CD4-positive, alpha-beta T cell treated with Interferon alpha-2 for 1 hour (primary cell): ENCODE measurements around the gene DHDH.
"Not testable (repeated sequence)": the region's sequence is repeated elsewhere in the genome, so short reads cannot be mapped to it uniquely, and the experiment has no call there.

Experiments
- DNase-seq, 2 donors: peaks; one replicate each; pipeline ENCODE4 v3.0.0-alpha.2; 2020 to 2022

Gene DHDH

DNA sequence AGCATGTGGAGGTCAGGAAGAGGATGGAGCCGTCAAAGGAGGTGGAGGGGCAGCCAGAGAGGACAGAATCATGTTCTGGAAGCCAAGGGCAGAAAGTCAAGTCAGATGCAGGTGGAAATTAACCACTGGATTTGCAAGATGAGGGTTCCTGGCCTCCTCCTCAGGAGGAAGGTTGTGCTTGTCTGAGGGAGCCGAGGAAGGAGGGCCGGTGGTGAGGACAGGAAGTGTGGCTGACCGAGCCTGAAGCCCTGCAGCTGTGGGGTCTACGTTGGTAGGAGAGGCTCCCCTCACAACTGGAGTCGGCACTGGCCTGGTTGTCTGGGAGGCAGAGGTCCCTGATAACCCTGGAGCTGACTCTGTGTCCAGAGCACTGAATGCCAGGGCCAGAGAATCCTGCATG, 15.4 kb upstream of the DHDH start:
- no peak for DNase-seq

DNA sequence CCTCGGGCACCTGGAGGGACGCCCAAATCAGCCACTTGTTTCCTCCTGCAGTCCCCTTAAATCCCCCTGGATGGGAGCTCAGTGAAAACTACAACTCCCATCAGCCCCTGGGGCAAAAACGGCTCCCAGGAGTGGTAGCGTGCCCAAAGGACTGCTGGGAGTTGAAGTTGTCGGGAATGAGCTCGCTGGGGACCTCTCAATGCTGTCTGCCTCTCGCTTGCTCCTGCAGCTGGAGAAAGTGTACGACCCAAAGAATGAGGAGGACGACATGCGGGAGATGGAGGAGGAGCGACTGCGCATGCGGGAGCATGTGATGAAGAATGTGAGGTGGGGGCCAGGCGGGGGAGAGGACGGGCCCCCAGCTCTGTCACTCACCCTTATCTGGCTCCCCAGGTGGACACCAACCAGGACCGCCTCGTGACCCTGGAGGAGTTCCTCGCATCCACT, 14.7 kb upstream of the DHDH start:
- DNase-seq, result peak; percentile 18 to 21

- not testable (repeated sequence) for DNase-seq
Measured at GRCh38 chr19:48919271-48919670, 14.2 kb upstream of the DHDH start.

GRCh38 chr19:48920949-48921348, 12.6 kb upstream of the DHDH start:
- no peak for DNase-seq

- DNase-seq, result no peak
Measured at GRCh38 chr19:48921721-48922500, 11.6 kb upstream of the DHDH start.

DNA sequence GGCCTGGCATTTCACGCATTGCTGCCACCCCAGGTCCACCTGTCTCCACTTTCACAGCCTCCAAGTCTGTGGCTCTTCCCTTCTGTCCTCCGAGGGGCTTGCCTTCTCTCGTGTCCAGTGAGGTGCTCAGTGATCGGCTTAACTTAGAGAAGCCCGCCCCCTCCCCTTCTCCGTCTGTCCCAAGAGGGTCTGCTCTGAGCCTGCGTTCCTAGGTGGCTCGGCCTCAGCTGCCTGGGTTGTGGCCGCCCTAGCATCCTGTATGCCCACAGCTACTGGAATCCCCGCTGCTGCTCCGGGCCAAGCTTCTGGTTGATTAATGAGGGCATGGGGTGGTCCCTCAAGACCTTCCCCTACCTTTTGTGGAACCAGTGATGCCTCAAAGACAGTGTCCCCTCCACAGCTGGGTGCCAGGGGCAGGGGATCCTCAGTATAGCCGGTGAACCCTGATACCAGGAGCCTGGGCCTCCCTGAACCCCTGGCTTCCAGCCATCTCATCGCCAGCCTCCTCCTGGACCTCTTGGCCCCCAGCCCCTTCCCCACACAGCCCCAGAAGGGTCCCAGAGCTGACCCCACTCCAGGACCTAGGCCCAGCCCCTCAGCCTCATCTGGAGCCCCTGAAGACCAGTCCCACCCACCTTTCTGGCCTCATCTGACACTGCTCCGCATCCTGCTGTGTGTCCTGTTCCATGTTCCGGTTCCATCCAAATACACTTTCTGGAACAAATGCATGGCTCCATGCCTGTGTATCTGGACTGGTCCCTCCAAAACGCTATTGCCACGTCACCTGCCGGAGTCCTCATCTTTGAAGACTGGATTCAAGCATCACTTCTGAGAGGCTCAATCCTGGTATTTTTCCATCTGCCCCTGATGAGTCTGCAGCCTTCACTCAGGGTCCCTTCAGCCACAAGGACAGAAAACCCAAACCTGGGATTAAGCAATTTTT, 10.7 kb upstream of the DHDH start:
- DNase-seq, result no peak

GRCh38 chr19:48925240-48925843, 8.2 kb upstream of the DHDH start:
- DNase-seq, result no peak

DNA sequence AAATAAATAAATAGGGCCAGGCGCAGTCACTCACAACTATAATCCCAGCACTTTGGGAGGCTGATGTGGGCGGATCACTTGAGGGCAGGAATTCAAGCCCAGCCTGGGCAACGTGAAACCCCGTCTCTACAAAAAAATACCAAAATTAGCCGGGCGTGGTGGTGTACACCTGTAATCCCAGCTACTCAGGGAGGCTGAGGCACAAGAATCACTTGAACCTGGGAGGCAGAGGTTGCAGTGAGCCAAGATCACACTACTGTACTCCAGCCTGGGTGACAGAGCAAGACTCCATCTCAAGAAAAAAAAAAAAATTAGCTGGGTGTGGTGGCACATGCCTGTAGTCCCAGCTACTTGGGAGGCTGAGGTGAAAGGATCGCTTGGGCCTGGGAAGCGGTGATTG, 7.6 kb upstream of the DHDH start:
- DNase-seq, result not testable (repeated sequence)

GRCh38 chr19:48926909-48927308, 6.6 kb upstream of the DHDH start:
- DNase-seq, result peak in 1 of 2 donors; percentile 6

GRCh38 chr19:48927692-48928091, 5.8 kb upstream of the DHDH start:
- not testable (repeated sequence) for DNase-seq

DNA sequence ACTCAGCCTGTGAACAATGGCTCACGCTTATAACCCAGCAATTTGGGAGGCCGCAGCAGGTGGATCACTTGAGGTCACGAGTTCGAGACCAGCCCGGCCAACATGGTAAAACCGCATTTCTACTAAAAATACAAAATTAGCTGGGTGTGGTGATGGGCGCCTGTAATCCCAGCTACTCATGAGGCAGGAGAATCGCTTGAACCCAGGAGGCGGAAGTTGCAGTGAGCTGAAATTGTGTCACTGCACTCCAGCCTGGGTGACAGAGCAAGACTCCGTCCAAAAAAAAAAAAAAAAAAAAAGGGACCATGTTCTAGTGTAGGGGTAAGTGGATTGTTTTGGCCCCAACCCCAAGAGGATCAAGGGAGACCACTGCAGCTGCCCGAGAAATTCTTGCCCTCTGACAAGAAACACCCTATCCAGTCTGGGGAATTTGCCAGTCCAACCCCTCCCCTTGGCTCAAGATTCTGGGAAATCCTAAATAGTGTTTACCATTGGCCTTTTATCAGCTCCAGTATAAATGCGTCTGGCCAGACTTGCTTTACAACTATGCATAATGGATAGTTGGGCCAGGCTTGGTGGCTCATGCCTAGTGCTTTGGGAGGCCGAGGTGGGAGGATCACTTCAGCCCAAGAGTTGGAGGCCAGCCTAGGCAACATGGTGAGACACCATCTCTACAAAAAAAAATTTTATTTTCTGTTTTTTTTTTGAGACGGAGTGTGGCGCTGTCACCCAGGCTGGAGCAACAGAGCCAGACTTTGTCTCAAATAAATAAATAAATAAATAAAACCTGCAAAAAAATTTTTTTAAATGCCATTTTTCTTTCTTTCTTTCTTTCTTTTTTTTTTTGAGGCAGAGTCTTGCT, 5.1 kb upstream of the DHDH start:
- DNase-seq, result no peak

DNA sequence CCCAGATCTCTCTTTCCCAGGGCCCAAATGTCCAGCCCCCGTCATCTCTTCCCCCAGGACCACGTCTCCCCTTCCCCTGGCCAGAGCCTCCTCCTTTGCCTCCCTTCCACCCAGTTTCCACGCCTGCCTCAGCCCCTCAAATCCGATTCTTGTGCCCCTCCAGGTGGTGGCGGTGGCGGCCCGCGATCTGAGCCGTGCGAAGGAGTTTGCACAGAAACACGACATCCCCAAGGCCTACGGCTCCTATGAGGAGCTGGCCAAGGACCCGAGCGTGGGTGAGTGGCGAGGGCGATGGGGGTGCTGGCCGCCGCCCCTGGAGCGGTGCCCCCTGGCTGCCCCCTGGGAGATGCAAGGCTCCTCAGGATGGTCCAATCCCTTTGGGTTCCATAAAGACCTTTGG, 1.3 kb downstream of the DHDH start:
- no peak for DNase-seq

GRCh38 chr19:48935864-48936263, 2.4 kb downstream of the DHDH start:
- DNase-seq, result no peak

DNA sequence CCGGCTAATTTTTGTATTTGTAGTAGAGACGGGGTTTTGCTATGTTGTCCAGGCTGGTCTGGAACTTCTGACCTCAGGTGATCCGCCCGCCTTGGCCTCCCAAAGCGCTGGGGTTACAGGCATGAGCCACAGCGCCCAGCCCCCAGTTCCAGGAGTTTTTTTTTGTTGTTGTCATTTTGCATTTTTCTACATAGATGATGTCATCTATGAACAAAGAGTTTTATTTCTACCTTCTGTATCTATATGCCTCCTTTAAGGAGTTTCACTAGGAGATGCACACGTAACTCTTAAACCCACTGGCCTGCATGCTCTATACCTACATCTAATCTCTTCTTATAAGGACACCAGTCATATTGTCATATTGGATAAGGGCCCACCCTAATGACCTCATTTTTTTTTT, 4.8 kb downstream of the DHDH start:
- no peak for DNase-seq

DNA sequence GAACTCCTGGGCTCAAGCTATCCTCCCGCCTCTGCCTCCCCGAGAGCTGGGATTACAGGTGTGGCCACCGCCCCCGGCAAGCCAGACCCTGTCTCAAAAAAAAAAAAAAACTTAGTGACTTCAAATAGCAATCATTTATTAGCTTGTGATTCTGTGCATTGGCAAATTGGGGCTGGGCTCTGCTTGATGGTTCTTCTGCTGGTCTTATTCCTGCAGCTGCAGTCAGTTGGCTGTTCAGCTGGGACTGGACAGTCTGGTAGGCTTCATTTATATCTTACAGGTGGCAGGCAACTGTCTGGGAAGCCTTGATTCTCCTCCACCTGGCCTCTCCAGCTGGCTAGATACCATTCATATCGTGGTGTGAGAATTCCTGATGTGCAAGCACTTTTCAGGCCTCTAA, 7.4 kb downstream of the DHDH start:
- DNase-seq, result no peak

- DNase-seq, result no peak
Measured at GRCh38 chr19:48943081-48943480, 9.6 kb downstream of the DHDH start.

DNA sequence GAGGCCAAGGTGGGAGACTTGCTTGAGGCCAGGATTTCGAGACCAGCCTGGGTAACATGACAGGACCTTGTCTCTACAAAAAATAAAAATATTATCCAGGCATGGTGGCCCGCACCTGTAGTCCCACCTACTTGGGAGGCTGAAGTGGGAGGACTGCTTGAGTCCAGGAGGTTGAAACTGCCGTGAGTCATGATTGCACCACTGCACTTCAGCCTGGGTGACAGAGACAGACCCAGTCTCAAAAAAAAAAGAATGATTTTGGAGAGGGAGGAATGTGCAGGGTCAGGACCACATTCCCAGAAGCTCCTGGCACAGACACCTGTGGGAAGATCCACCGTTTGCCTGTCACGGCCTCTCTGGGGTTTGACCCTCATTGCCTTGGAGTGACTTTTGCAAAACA, 11.9 kb downstream of the DHDH start:
- no peak for DNase-seq

- no peak for DNase-seq
Measured at GRCh38 chr19:48945817-48946216, 12.3 kb downstream of the DHDH start.

- DNase-seq, result no peak
Measured at GRCh38 chr19:48946463-48947257, 13.2 kb downstream of the DHDH start.

GRCh38 chr19:48947258-48947542, 13.7 kb downstream of the DHDH start:
- no peak for DNase-seq

DNA sequence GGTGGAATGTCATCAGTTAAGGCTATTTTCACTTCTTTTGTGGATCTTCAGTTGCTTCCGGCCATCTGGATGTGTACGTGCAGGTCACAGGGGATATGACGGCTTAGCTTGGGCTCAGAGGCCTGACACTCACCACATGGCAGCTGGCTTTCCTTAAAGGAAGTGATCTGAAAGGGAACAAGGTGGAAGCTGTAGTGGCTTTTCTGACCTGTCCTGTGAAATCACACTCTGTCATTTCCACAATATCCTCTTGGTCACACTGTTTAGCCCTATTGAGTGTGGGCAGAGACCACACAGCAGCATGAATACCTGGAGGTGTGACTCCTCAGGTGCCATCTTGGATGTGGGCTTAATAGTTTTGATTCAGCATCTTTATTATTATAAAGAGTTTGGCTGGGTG, 16.7 kb downstream of the DHDH start:
- no peak for DNase-seq
